Thymus (tissue), 11 donors: Measurements from ENCODE around the gene CERS4. TPM values are rescaled to one million over a fixed set of nuclear protein-coding genes. Genes with fewer than 3 reads are reported as not detected.
"Not testable (repeated sequence)": the region's sequence is repeated elsewhere in the genome, so short reads cannot be mapped to it uniquely, and the experiment has no call there.

Experiments used
- DNase-seq, 9 donors: peaks; one replicate each; pipeline ENCODE4 v3.0.0-alpha.2; 2013; ENCODE audit warnings: low spot score in 9 of 9, low read depth in 6 of 9, missing footprints in 1 of 9
- H3K27ac ChIP-seq, 2 donors: one replicate each; pipeline ENCODE4 v1.5.1; 2013; ENCODE audit warnings: control low read depth in 1 of 2, low read depth in 1 of 2, low read length in 1 of 2, mild to moderate bottlenecking in 1 of 2, moderate library complexity in 1 of 2
- H3K27me3 ChIP-seq, 2 donors: one replicate each; pipeline ENCODE4 v1.5.1; 2013; ENCODE audit warnings: low read length in 1 of 2; ENCODE audit not compliant: control insufficient read depth in 2 of 2, insufficient read depth in 1 of 2
- H3K36me3 ChIP-seq, 2 donors: one replicate each; pipeline ENCODE4 v1.5.1; 2013; ENCODE audit warnings: low read length in 1 of 2, mild to moderate bottlenecking in 1 of 2, moderate library complexity in 1 of 2; ENCODE audit not compliant: control insufficient read depth in 2 of 2, insufficient read depth in 2 of 2
- H3K4me1 ChIP-seq, 2 donors: one replicate each; pipeline ENCODE4 v1.5.1; 2013; ENCODE audit warnings: low read length in 2 of 2; ENCODE audit not compliant: control insufficient read depth in 2 of 2, insufficient read depth in 2 of 2
- H3K4me3 ChIP-seq, 2 donors: one replicate each; pipeline ENCODE4 v1.5.1; 2013; ENCODE audit warnings: low read length in 2 of 2, control low read depth in 1 of 2, mild to moderate bottlenecking in 1 of 2
- H3K9me3 ChIP-seq, 2 donors: one replicate each; pipeline ENCODE4 v1.5.1; 2013; ENCODE audit warnings: low read length in 1 of 2, mild to moderate bottlenecking in 1 of 2; ENCODE audit not compliant: control insufficient read depth in 2 of 2, insufficient read depth in 1 of 2
- WGBS: extraction: QIAGEN DNeasy Blood & Tissue Kit; methylation state at CpG from one replicate; pipeline ENCODE4 v1.1.7; 2013; 5-methylcytosine and 5-hydroxymethylcytosine counted together
- polyA plus RNA-seq: library from polyadenylated mRNA; stranded (reverse); fragments of 200-250 nt; gene quantifications from one replicate; pipeline ENCODE4 v1.2.3, GENCODE V29; 2013
- total RNA-seq: library from RNA; stranded (reverse); fragments of 120-200 nt; gene quantifications from one replicate; pipeline ENCODE4 v1.2.4, GENCODE V29; 2013
- donor health status: healthy.

CERS4 gene
- total and polyA plus RNA-seq, 2 donors: 21.7 to 28.5 TPM

DNA sequence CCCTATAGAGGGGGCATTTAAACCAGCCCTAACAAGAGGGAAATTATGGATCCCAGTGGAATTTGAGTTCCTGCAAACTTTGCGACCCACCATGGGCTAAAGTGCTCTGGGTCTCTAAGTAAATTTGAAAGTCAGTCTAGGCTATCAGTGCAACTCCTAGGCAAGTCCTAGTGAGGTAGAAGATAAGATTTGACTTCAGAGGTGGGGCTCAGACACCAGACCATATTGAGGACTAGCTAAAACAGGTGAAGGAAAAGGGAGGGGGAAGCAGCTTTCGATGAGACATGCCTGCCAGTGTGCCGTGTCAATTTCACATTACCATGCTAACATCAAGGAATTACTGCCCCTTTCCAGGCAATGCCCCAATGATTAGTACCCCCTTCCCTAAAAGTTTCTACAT lies 60.6 kb downstream of the CERS4 start:
- H3K4me3 ChIP-seq: no peak overlapping the region
- H3K36me3 ChIP-seq: no peaks in the 10 kb centered on the region
- WGBS: 85% methylated on average over 3 of the region's 3 CpGs
- DNase-seq: peak in 1 of 9 donors; percentile 17
- peak overlapping the region in 1 of 2 donors; percentile 90 for H3K27ac ChIP-seq
- H3K4me1 ChIP-seq: peaks cover 0 to 24% of the 10 kb centered on the region in 2 donors
- H3K9me3 ChIP-seq: no peaks in the 10 kb centered on the region
- H3K27me3 ChIP-seq: no peaks in the 10 kb centered on the region

DNA sequence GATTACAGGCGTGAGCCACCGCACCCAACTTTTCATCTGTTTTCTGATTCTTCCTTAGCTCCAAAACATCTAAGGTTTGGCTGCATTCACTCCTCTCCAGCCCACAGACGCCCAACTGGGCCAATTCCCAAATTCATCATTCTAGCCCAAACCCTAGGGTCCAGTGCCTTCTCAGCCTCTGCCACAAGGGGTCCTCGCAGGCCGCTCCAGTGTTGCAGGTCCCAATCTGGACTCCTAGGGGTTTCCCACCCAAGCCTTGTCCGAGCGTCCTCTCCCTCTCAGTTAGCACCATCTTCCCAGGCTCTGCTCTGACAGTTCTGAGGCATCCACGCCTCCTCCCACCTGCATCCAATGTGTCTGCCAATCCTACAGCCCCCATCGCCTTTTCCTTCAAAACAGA lies 67.3 kb downstream of the CERS4 start:
- DNase-seq, H3K36me3 ChIP-seq, H3K4me3 ChIP-seq, H3K27ac ChIP-seq, H3K27me3 ChIP-seq, H3K9me3 ChIP-seq, H3K4me1 ChIP-seq: not testable (repeated sequence)
- WGBS: no CpG with 5 or more reads among the region's 9 CpGs

DNA sequence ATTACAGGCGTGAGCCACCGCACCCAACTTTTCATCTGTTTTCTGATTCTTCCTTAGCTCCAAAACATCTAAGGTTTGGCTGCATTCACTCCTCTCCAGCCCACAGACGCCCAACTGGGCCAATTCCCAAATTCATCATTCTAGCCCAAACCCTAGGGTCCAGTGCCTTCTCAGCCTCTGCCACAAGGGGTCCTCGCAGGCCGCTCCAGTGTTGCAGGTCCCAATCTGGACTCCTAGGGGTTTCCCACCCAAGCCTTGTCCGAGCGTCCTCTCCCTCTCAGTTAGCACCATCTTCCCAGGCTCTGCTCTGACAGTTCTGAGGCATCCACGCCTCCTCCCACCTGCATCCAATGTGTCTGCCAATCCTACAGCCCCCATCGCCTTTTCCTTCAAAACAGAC lies 82.2 kb downstream of the CERS4 start:
- not testable (repeated sequence) for H3K4me1 ChIP-seq, H3K4me3 ChIP-seq, H3K36me3 ChIP-seq, H3K27ac ChIP-seq, H3K9me3 ChIP-seq, DNase-seq, H3K27me3 ChIP-seq
- WGBS: no CpG with 5 or more reads among the region's 9 CpGs

DNA sequence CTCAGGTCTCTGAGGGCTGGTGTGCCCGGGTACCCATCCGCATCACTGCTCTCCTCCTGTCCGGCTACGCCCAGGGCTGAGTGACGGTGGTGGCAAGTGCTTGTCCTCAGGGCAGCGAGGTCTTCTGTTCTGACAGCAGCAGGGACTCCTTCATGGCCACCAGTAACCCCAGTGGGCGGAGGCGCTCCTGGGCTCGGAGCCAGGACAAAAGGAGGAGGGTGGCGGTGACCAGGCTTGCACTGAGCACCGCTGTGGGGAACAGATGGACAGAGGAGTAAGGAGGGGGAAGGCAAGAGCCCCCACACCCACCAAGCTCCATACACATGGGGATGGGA lies 93.2 kb downstream of the CERS4 start:
- WGBS: 99% methylated on average over 11 of the region's 11 CpGs
- DNase-seq: no peak
- no peak overlapping the region for H3K27ac ChIP-seq

DNA sequence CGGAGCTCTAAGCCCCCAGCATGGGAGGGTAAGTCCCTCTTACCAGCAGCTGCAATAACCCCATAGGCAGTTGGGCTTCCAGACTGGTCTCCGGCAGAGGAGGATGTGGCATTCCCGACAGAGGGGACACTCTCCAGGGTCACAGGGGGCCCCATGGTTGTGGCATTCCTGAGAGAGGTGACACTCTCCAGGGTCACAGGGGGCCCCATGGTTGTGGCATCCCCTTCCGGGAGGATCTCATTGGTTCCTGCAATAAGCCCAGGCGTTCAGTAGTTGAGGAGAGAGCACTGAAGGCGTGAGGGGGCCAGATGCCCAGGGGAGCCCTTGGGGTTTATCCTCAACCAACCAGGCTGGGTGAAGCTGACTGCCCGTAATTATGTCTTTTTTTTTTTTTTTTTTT lies 93.6 kb downstream of the CERS4 start:
- no peak overlapping the region for H3K27ac ChIP-seq
- 79% methylated on average over 7 of the region's 7 CpGs for whole genome bisulfite sequencing
- peaks cover 0 to 1% of the 10 kb centered on the region in 2 donors for H3K9me3 ChIP-seq
- no peak overlapping the region for H3K4me3 ChIP-seq
- no peak for DNase-seq
- no peaks in the 10 kb centered on the region for H3K27me3 ChIP-seq
- H3K36me3 ChIP-seq: peaks cover 19 to 20% of the 10 kb centered on the region in 2 donors
- H3K4me1 ChIP-seq: peaks cover 5 to 20% of the 10 kb centered on the region in 2 donors

More for the DNA sequence above, 93.2 kb downstream of the CERS4 start:
- Histone ChIP-seq H3K36me3 (peaks cover 19 to 20% of the 10 kb centered on the region in 2 donors), H3K9me3 (peaks cover 0 to 1% of the 10 kb centered on the region in 2 donors), H3K27me3 (no peaks in the 10 kb centered on the region), H3K4me3 (no peak overlapping the region), H3K4me1 (peaks cover under 1 to 16% of the 10 kb centered on the region in 2 donors)

DNA sequence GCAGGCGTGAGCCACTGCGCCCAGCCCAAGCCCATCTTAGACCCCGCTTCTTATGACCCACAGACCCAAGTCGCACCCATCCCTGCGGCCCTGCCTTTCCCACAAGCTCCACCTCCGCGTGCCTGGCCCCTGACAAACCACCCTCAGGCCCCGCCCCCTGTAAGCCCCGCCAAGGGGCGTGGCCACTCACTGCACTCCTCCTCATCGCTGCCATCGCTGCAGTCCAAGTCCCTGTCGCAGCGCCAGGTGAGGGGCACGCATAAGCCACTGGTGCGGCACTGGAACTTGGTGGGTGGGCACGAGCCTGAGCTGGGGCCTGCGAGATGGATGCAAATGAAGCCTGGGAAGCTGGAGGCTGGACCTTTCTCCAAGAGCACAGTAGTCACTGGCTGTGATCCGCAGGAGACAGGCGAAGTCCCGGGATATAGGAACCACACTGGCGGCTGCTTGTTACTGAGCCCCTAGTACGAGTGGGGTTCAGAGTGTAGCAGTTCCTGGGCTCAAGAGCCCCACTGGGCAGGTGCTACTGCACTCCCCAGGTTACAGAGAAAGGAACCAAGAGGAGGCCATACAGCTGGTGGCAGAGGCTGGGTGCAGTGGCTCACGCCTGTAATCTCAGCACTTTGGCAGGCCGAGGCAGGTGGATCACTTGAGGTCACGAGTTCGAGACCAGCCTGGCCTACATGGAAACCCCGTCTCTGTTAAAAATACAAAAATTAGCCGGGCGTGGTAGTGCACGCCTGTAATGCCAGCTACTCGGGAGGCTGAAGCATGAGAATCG lies 95.9 kb downstream of the CERS4 start:
- WGBS: 89% methylated on average over 33 of the region's 33 CpGs
- no peaks in the 10 kb centered on the region for H3K27me3 ChIP-seq
- H3K27ac ChIP-seq: no peak overlapping the region
- H3K36me3 ChIP-seq: peaks cover 26% of the 10 kb centered on the region in 2 donors
- no peak overlapping the region for H3K4me3 ChIP-seq
- H3K4me1 ChIP-seq: peaks cover 14 to 32% of the 10 kb centered on the region in 2 donors
- H3K9me3 ChIP-seq: peaks cover 0 to 1% of the 10 kb centered on the region in 2 donors
- DNase-seq: no peak

DNA sequence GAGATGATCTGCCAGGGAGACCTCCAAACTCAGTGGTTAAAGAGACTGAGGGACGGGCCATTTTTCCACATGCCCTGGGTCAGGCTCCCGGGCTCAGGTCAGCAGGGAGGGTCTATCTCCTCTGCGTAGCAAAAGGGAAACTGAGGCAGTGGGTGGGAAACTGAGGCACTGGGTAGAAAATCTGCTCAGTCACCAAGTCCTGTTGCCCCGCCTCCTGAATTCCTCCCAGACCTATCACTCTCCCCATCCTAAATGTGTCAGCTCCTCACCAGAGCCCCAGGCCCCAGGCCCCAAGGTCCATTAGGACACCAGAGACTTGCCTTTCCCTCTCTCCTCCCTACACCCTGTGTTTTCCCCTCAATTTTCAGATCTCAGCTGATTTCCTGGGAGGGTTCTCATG lies 96.6 kb downstream of the CERS4 start:
- no peak for DNase-seq
- Histone ChIP-seq H3K27me3 (no peaks in the 10 kb centered on the region), H3K36me3 (peaks cover 29 to 34% of the 10 kb centered on the region in 2 donors), H3K9me3 (peaks cover 0 to 1% of the 10 kb centered on the region in 2 donors), H3K27ac (peak overlapping the region in 1 of 2 donors; percentile 40), H3K4me1 (peaks cover 14 to 32% of the 10 kb centered on the region in 2 donors), H3K4me3 (no peak overlapping the region)
- WGBS: 87% methylated on average over 4 of the region's 4 CpGs

DNA sequence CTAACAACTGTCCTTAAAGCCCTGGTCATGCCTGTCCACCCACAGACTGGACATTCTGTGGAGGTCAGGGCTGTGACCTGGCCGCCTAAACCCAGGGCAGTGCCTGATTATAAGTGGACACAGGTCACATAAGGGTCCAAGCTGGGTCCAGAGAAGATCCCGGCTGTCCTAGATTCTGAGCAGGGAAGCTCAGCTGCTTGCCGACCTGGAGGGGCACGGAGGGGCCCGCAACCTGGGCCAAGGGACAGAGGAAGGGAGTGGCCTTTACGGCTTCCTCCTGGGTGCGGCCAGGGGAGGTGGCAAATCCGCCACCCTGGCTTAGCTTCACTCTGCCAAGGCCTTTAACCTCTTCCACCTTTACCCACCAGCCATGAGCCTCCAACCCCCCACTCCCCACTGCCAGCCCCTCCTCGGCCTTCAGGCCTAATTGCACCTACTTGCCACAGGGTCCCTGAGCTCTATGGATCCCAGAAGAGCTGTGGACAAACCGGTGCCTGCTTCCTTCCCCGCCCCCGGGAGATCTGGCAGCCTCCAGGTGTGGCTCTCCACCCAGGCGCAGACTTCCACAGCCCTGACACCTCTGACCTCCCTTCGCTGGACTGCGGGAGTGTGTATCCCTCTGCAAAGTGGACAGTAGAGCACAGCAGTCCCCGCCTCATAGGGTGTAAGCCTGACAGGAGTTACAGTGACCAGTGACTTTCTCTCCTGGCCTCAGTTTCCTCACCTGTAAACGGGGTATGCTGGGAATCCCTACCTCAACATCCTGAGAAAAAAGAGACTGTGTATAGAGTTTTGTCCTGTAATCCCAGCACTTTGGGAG lies 97.3 kb downstream of the CERS4 start:
- DNase-seq: no peak
- H3K27ac ChIP-seq: no peak overlapping the region
- no peak overlapping the region for H3K4me3 ChIP-seq
- H3K36me3 ChIP-seq: peaks cover 36 to 40% of the 10 kb centered on the region in 2 donors
- H3K27me3 ChIP-seq: no peaks in the 10 kb centered on the region
- WGBS: 95% methylated on average over 17 of the region's 17 CpGs
- peaks cover 14 to 32% of the 10 kb centered on the region in 2 donors for H3K4me1 ChIP-seq
- H3K9me3 ChIP-seq: peaks cover 0 to 1% of the 10 kb centered on the region in 2 donors

DNA sequence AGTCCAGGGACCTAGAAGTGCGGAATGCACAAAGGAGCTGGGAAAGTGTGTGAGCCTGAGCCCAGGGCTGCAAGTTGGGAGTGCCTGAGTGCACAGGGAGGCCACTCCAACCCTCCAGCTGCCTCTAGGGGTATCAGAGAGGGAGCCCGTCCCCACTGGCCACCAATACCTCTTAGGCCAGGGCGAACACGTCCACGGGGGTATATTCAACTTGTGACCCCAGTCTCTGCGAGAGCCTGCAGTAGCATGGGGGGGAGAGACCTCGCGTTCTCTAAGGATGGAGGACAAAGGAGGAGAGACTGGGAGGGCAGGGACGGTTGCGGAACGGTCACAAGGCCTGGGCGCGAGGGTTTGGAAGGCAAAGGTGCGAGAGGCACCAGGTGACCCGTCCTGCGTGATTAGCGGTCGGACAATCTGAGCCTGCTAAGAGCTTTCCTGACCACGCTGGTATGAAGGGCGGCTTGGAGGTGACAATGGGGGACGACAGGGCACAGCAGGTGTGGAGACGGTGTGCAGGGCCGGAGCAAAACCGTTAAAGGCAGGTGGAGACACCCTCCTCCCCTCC lies 98.3 kb downstream of the CERS4 start:
- H3K9me3 ChIP-seq: peaks cover 0 to 1% of the 10 kb centered on the region in 2 donors
- peak overlapping the region; percentile 57 to 80 for H3K4me3 ChIP-seq
- whole genome bisulfite sequencing: 53% methylated on average over 24 of the region's 24 CpGs
- H3K4me1 ChIP-seq: peaks cover 14 to 32% of the 10 kb centered on the region in 2 donors
- peaks cover 36 to 39% of the 10 kb centered on the region in 2 donors for H3K36me3 ChIP-seq
- no peaks in the 10 kb centered on the region for H3K27me3 ChIP-seq
- DNase-seq: no peak
- no peak overlapping the region for H3K27ac ChIP-seq
